Muscle layer of duodenum (tissue), 2 donors: ENCODE measurements around the gene AMH.

Source experiments
- H3K27ac ChIP-seq: one replicate; pipeline ENCODE4 v1.7.0; 2013; ENCODE audit warnings: mild to moderate bottlenecking, low read length
- H3K27me3 ChIP-seq: one replicate; pipeline ENCODE4 v1.7.0; 2013; ENCODE audit warnings: low read depth, mild to moderate bottlenecking, control low read depth, low read length
- H3K36me3 ChIP-seq, 2 donors: one replicate each; pipeline ENCODE4 v1.7.0; 2013; ENCODE audit warnings: low read length in 2 of 2, control low read depth in 1 of 2, mild to moderate bottlenecking in 1 of 2; ENCODE audit not compliant: insufficient read depth in 2 of 2, control insufficient read depth in 1 of 2
- H3K4me1 ChIP-seq, 2 donors: one replicate each; pipeline ENCODE4 v1.7.0; 2013; ENCODE audit warnings: low read length in 2 of 2, mild to moderate bottlenecking in 2 of 2, control low read depth in 1 of 2, moderate library complexity in 1 of 2; ENCODE audit not compliant: insufficient read depth in 2 of 2, control insufficient read depth in 1 of 2
- H3K4me3 ChIP-seq, 2 donors: one replicate each; pipeline ENCODE4 v1.7.0; 2013; ENCODE audit warnings: low read length in 2 of 2, low read depth in 1 of 2, mild to moderate bottlenecking in 1 of 2
- H3K9me3 ChIP-seq, 2 donors: one replicate each; pipeline ENCODE4 v1.7.0; 2013; ENCODE audit warnings: low read length in 2 of 2, control low read depth in 1 of 2, mild to moderate bottlenecking in 1 of 2; ENCODE audit not compliant: control insufficient read depth in 1 of 2
- donor health status: healthy.

The AMH gene

GRCh38 chr19:2230033-2230531 lies 19.0 kb upstream of the AMH start:
- H3K36me3 ChIP-seq, result peaks cover 5 to 80% of the 10 kb centered on the region in 2 donors
- H3K4me1 ChIP-seq, result peaks cover 0 to 5% of the 10 kb centered on the region in 2 donors
- no peaks in the 10 kb centered on the region for H3K9me3 ChIP-seq
- H3K27me3 ChIP-seq, result no peaks in the 10 kb centered on the region
- H3K4me3 ChIP-seq, result no peak overlapping the region
- no peak overlapping the region for H3K27ac ChIP-seq

- Histone ChIP-seq H3K27ac (no peak overlapping the region), H3K4me3 (no peak overlapping the region), H3K4me1 (peaks cover 0 to 8% of the 10 kb centered on the region in 2 donors), H3K36me3 (peaks cover 3 to 72% of the 10 kb centered on the region in 2 donors), H3K9me3 (no peaks in the 10 kb centered on the region), H3K27me3 (no peaks in the 10 kb centered on the region)
Observed at GRCh38 chr19:2230807-2231533, 18.2 kb upstream of the AMH start.

- no peak overlapping the region for H3K27ac ChIP-seq
- no peaks in the 10 kb centered on the region for H3K27me3 ChIP-seq
- H3K4me1 ChIP-seq, result peaks cover 0 to 8% of the 10 kb centered on the region in 2 donors
- H3K4me3 ChIP-seq, result no peak overlapping the region
- peaks cover 3 to 64% of the 10 kb centered on the region in 2 donors for H3K36me3 ChIP-seq
- H3K9me3 ChIP-seq, result no peaks in the 10 kb centered on the region
Observed at GRCh38 chr19:2231621-2232221, 17.4 kb upstream of the AMH start.

GRCh38 chr19:2232286-2233151 lies 16.6 kb upstream of the AMH start:
- Histone ChIP-seq H3K27me3 (no peaks in the 10 kb centered on the region), H3K27ac (no peak overlapping the region), H3K4me3 (no peak overlapping the region), H3K9me3 (no peaks in the 10 kb centered on the region), H3K36me3 (peaks cover 3 to 58% of the 10 kb centered on the region in 2 donors), H3K4me1 (peaks cover 1 to 13% of the 10 kb centered on the region in 2 donors)

- Histone ChIP-seq H3K4me3 (no peak overlapping the region), H3K27ac (no peak overlapping the region), H3K4me1 (peaks cover 14 to 25% of the 10 kb centered on the region in 2 donors)
Observed at GRCh38 chr19:2233601-2234280, 15.4 kb upstream of the AMH start.

GRCh38 chr19:2234996-2235380 lies 14.1 kb upstream of the AMH start:
- peaks cover 20 to 37% of the 10 kb centered on the region in 2 donors for H3K4me1 ChIP-seq
- peak overlapping the region; percentile 73 to 89 for H3K4me3 ChIP-seq
- peaks cover 0 to 34% of the 10 kb centered on the region in 2 donors for H3K36me3 ChIP-seq
- H3K9me3 ChIP-seq, result no peaks in the 10 kb centered on the region
- H3K27ac ChIP-seq, result peak overlapping the region; percentile 65
- no peaks in the 10 kb centered on the region for H3K27me3 ChIP-seq

More at GRCh38 chr19:2233601-2234280, 15.4 kb upstream of the AMH start:
- Histone ChIP-seq H3K27me3 (no peaks in the 10 kb centered on the region), H3K9me3 (no peaks in the 10 kb centered on the region), H3K36me3 (peaks cover 3 to 45% of the 10 kb centered on the region in 2 donors)

GRCh38 chr19:2235381-2236063 lies 13.6 kb upstream of the AMH start:
- Histone ChIP-seq H3K4me1 (peaks cover 24 to 43% of the 10 kb centered on the region in 2 donors), H3K36me3 (peaks cover 0 to 28% of the 10 kb centered on the region in 2 donors), H3K27ac (peak overlapping the region; percentile 65), H3K4me3 (peak overlapping the region; percentile 73 to 89), H3K27me3 (no peaks in the 10 kb centered on the region), H3K9me3 (no peaks in the 10 kb centered on the region)

GRCh38 chr19:2236064-2236313 lies 13.1 kb upstream of the AMH start:
- Histone ChIP-seq H3K4me3 (peak overlapping the region; percentile 73 to 89), H3K27ac (peak overlapping the region; percentile 90), H3K9me3 (no peaks in the 10 kb centered on the region), H3K36me3 (peaks cover 0 to 24% of the 10 kb centered on the region in 2 donors), H3K27me3 (no peaks in the 10 kb centered on the region), H3K4me1 (peaks cover 29 to 47% of the 10 kb centered on the region in 2 donors)

- Histone ChIP-seq H3K27me3 (no peaks in the 10 kb centered on the region), H3K4me3 (peak within 1 kb of the TSS; percentile 73 to 89), H3K4me1 (peaks cover 33 to 52% of the 10 kb centered on the region in 2 donors), H3K36me3 (peaks cover 0 to 19% of the 10 kb centered on the region in 2 donors), H3K27ac (peak within 1 kb of the TSS; percentile 90), H3K9me3 (no peaks in the 10 kb centered on the region)
Observed at GRCh38 chr19:2236314-2237050, 12.6 kb upstream of the AMH start, which contains the start of the genes PLEKHJ1 and SF3A2. TSS of gene PLEKHJ1 (minus strand) at chr19:2236329. CDS start at chr19:2236248, 81 bp downstream. TSS of gene SF3A2 (plus strand) at chr19:2236824. CDS start at chr19:2243419, 6,595 bp downstream.
